Activated naive CD8-positive, alpha-beta T cell treated with anti-CD3 and anti-CD28 coated beads for 36 hours (primary cell): ENCODE data around the gene SEMA5A. TPM values are rescaled to one million over a fixed set of nuclear protein-coding genes. Genes with fewer than 3 reads are reported as not detected.

Experiments used
- DNase-seq: peaks from one replicate; pipeline ENCODE4 v3.0.0; 2021
- H3K27ac Mint-ChIP-seq: one replicate; pipeline ENCODE4 v1.8.0; 2022; ENCODE audit warnings: mild to moderate bottlenecking, moderate library complexity, mixed read lengths
- H3K27me3 Mint-ChIP-seq: one replicate; pipeline ENCODE4 v1.8.0; 2022; ENCODE audit warnings: mild to moderate bottlenecking, mixed read lengths
- H3K36me3 Mint-ChIP-seq: one replicate; pipeline ENCODE4 v1.8.0; 2021; ENCODE audit warnings: mild to moderate bottlenecking, mixed read lengths
- H3K4me1 Mint-ChIP-seq: one replicate; pipeline ENCODE4 v1.8.0; 2021; ENCODE audit warnings: mixed read lengths
- H3K4me3 Mint-ChIP-seq: one replicate; pipeline ENCODE4 v1.8.0; 2022; ENCODE audit warnings: mild to moderate bottlenecking, moderate library complexity, mixed read lengths
- H3K9me3 Mint-ChIP-seq: one replicate; pipeline ENCODE4 v1.8.0; 2022; ENCODE audit warnings: mixed read lengths
- total RNA-seq, 2 experiments: library from RNA; stranded (reverse); gene quantifications; one replicate each; pipeline ENCODE4 v1.2.3, GENCODE V29; 2021

SEMA5A gene
- total RNA-seq, 2 experiments from 2014 or later: not detected

GRCh38 chr5:9288234-9288633, 257.6 kb downstream of the SEMA5A start:
- Mint-ChIP-seq H3K36me3 (no peaks in the 10 kb centered on the region), H3K4me1 (no peaks in the 10 kb centered on the region), H3K27ac (no peak overlapping the region), H3K27me3 (no peaks in the 10 kb centered on the region), H3K9me3 (peaks cover 1% of the 10 kb centered on the region), H3K4me3 (no peak overlapping the region)
- DNase-seq: no peak

- DNase-seq: no peak
- Mint-ChIP-seq H3K4me3 (no peak overlapping the region), H3K9me3 (no peaks in the 10 kb centered on the region), H3K36me3 (no peaks in the 10 kb centered on the region), H3K4me1 (no peaks in the 10 kb centered on the region), H3K27me3 (no peaks in the 10 kb centered on the region), H3K27ac (no peak overlapping the region)
These were observed 261.0 kb downstream of the SEMA5A start for GRCh38 chr5:9284781-9285307.

GRCh38 chr5:9284272-9284671, 261.6 kb downstream of the SEMA5A start:
- no peaks in the 10 kb centered on the region for H3K36me3 Mint-ChIP-seq
- no peaks in the 10 kb centered on the region for H3K9me3 Mint-ChIP-seq
- DNase-seq: no peak
- H3K4me1 Mint-ChIP-seq: no peaks in the 10 kb centered on the region
- H3K4me3 Mint-ChIP-seq: no peak overlapping the region
- H3K27ac Mint-ChIP-seq: no peak overlapping the region
- H3K27me3 Mint-ChIP-seq: no peaks in the 10 kb centered on the region

GRCh38 chr5:9283473-9283872, 262.4 kb downstream of the SEMA5A start:
- H3K4me1 Mint-ChIP-seq: no peaks in the 10 kb centered on the region

GRCh38 chr5:9283021-9283420, 262.9 kb downstream of the SEMA5A start:
- Mint-ChIP-seq H3K36me3 (no peaks in the 10 kb centered on the region), H3K4me1 (no peaks in the 10 kb centered on the region), H3K27me3 (no peaks in the 10 kb centered on the region), H3K4me3 (no peak overlapping the region), H3K27ac (no peak overlapping the region), H3K9me3 (no peaks in the 10 kb centered on the region)
- no peak for DNase-seq

More at GRCh38 chr5:9283473-9283872, 262.4 kb downstream of the SEMA5A start:
- no peaks in the 10 kb centered on the region for H3K27me3 Mint-ChIP-seq
- no peak overlapping the region for H3K4me3 Mint-ChIP-seq
- H3K27ac Mint-ChIP-seq: no peak overlapping the region
- no peaks in the 10 kb centered on the region for H3K36me3 Mint-ChIP-seq
- DNase-seq: no peak
- H3K9me3 Mint-ChIP-seq: no peaks in the 10 kb centered on the region

- Mint-ChIP-seq H3K36me3 (no peaks in the 10 kb centered on the region), H3K9me3 (no peaks in the 10 kb centered on the region), H3K27ac (no peak overlapping the region), H3K27me3 (no peaks in the 10 kb centered on the region), H3K4me3 (no peak overlapping the region), H3K4me1 (no peaks in the 10 kb centered on the region)
- DNase-seq: no peak
These were observed 263.7 kb downstream of the SEMA5A start for GRCh38 chr5:9282211-9282610.

- Mint-ChIP-seq H3K9me3 (peaks cover 5% of the 10 kb centered on the region), H3K36me3 (no peaks in the 10 kb centered on the region), H3K4me3 (no peak overlapping the region), H3K4me1 (no peaks in the 10 kb centered on the region), H3K27me3 (no peaks in the 10 kb centered on the region), H3K27ac (no peak overlapping the region)
- DNase-seq: no peak
These were observed 266.1 kb downstream of the SEMA5A start for GRCh38 chr5:9279774-9280173.

GRCh38 chr5:9278921-9279603, 266.8 kb downstream of the SEMA5A start:
- Mint-ChIP-seq H3K9me3 (peaks cover 5% of the 10 kb centered on the region), H3K4me3 (no peak overlapping the region), H3K27me3 (no peaks in the 10 kb centered on the region), H3K27ac (no peak overlapping the region), H3K4me1 (no peaks in the 10 kb centered on the region), H3K36me3 (no peaks in the 10 kb centered on the region)
- no peak for DNase-seq

GRCh38 chr5:9269014-9269413, 276.9 kb downstream of the SEMA5A start:
- no peak for DNase-seq
- Mint-ChIP-seq H3K36me3 (no peaks in the 10 kb centered on the region), H3K9me3 (peaks cover 4% of the 10 kb centered on the region), H3K27me3 (no peaks in the 10 kb centered on the region), H3K27ac (no peak overlapping the region), H3K4me3 (no peak overlapping the region), H3K4me1 (no peaks in the 10 kb centered on the region)

GRCh38 chr5:9268226-9268625, 277.6 kb downstream of the SEMA5A start:
- Mint-ChIP-seq H3K4me3 (no peak overlapping the region), H3K9me3 (peaks cover 4% of the 10 kb centered on the region), H3K4me1 (no peaks in the 10 kb centered on the region), H3K36me3 (no peaks in the 10 kb centered on the region), H3K27me3 (no peaks in the 10 kb centered on the region), H3K27ac (no peak overlapping the region)
- no peak for DNase-seq

- H3K4me3 Mint-ChIP-seq: no peak overlapping the region
- H3K27me3 Mint-ChIP-seq: no peaks in the 10 kb centered on the region
- H3K4me1 Mint-ChIP-seq: no peaks in the 10 kb centered on the region
- no peaks in the 10 kb centered on the region for H3K9me3 Mint-ChIP-seq
- no peak for DNase-seq
- H3K27ac Mint-ChIP-seq: no peak overlapping the region
- no peaks in the 10 kb centered on the region for H3K36me3 Mint-ChIP-seq
These were observed 280.2 kb downstream of the SEMA5A start for GRCh38 chr5:9265441-9266287.

GRCh38 chr5:9264301-9264700, 281.6 kb downstream of the SEMA5A start:
- Mint-ChIP-seq H3K36me3 (no peaks in the 10 kb centered on the region), H3K27ac (no peak overlapping the region), H3K27me3 (no peaks in the 10 kb centered on the region), H3K4me3 (no peak overlapping the region), H3K4me1 (no peaks in the 10 kb centered on the region), H3K9me3 (no peaks in the 10 kb centered on the region)
- no peak for DNase-seq

GRCh38 chr5:9263656-9264055, 282.2 kb downstream of the SEMA5A start:
- H3K4me1 Mint-ChIP-seq: no peaks in the 10 kb centered on the region
- H3K36me3 Mint-ChIP-seq: no peaks in the 10 kb centered on the region
- H3K9me3 Mint-ChIP-seq: no peaks in the 10 kb centered on the region
- no peak overlapping the region for H3K4me3 Mint-ChIP-seq
- no peaks in the 10 kb centered on the region for H3K27me3 Mint-ChIP-seq
- DNase-seq: no peak
- no peak overlapping the region for H3K27ac Mint-ChIP-seq

- Mint-ChIP-seq H3K27ac (no peak overlapping the region), H3K9me3 (no peaks in the 10 kb centered on the region), H3K4me3 (no peak overlapping the region), H3K27me3 (no peaks in the 10 kb centered on the region), H3K36me3 (no peaks in the 10 kb centered on the region), H3K4me1 (no peaks in the 10 kb centered on the region)
- no peak for DNase-seq
These were observed 294.4 kb downstream of the SEMA5A start for GRCh38 chr5:9251379-9251980.

- Mint-ChIP-seq H3K36me3 (no peaks in the 10 kb centered on the region), H3K9me3 (no peaks in the 10 kb centered on the region), H3K27me3 (no peaks in the 10 kb centered on the region), H3K4me1 (no peaks in the 10 kb centered on the region), H3K4me3 (no peak overlapping the region), H3K27ac (no peak overlapping the region)
- DNase-seq: no peak
These were observed 296.6 kb downstream of the SEMA5A start for GRCh38 chr5:9249231-9249630.
